Duodenal mucosa (tissue), 2 donors: ENCODE results near the gene RRM1.
A peak's percentile ranks its signal among the peaks of the same experiment; 100 is the strongest.
"Not testable (repeated sequence)": the region's sequence is repeated elsewhere in the genome, so short reads cannot be mapped to it uniquely, and the experiment has no call there.

Source experiments
- H3K27ac ChIP-seq: one replicate; pipeline ENCODE4 v1.7.0; 2013; ENCODE audit warnings: low read depth, low read length
- H3K27me3 ChIP-seq, 2 donors: one replicate each; pipeline ENCODE4 v1.7.0; 2013; ENCODE audit warnings: low read length in 2 of 2, control low read depth in 1 of 2; ENCODE audit not compliant: insufficient read depth in 2 of 2, control insufficient read depth in 1 of 2
- H3K36me3 ChIP-seq, 2 donors: one replicate each; pipeline ENCODE4 v1.7.0; 2013; ENCODE audit warnings: low read length in 2 of 2, control low read depth in 1 of 2; ENCODE audit not compliant: insufficient read depth in 2 of 2, control insufficient read depth in 1 of 2
- H3K4me1 ChIP-seq, 2 donors: one replicate each; pipeline ENCODE4 v1.7.0; 2013; ENCODE audit warnings: low read length in 2 of 2, control low read depth in 1 of 2; ENCODE audit not compliant: insufficient read depth in 2 of 2, control insufficient read depth in 1 of 2
- H3K4me3 ChIP-seq, 2 donors: one replicate each; pipeline ENCODE4 v1.7.0; 2013; ENCODE audit warnings: low read length in 2 of 2, low read depth in 1 of 2
- H3K9ac ChIP-seq, 2 donors: one replicate each; pipeline ENCODE4 v1.7.0; 2013; ENCODE audit warnings: low read length in 2 of 2, low read depth in 1 of 2
- H3K9me3 ChIP-seq, 2 donors: one replicate each; pipeline ENCODE4 v1.7.0; 2013; ENCODE audit warnings: low read length in 2 of 2, control low read depth in 1 of 2; ENCODE audit not compliant: control insufficient read depth in 1 of 2

RRM1 gene

GRCh38 chr11:4094348-4095291 is at the start of gene RRM1:
TSS of gene RRM1 (plus strand) at chr11:4094799. CDS start at chr11:4095013, 214 bp downstream.
- H3K27ac ChIP-seq: peak within 1 kb of the TSS; percentile 88
- H3K9me3 ChIP-seq: no peaks in the 10 kb centered on the region
- H3K4me1 ChIP-seq: peaks cover 10 to 16% of the 10 kb centered on the region in 2 donors
- peak within 1 kb of the TSS; percentile 89 to 96 for H3K4me3 ChIP-seq
- no peaks in the 10 kb centered on the region for H3K27me3 ChIP-seq
- peak within 1 kb of the TSS; percentile 93 to 97 for H3K9ac ChIP-seq
- peaks cover 0 to 7% of the 10 kb centered on the region in 2 donors for H3K36me3 ChIP-seq

GRCh38 chr11:4044976-4045646 is 49.5 kb upstream of the RRM1 start:
- no peak overlapping the region for H3K9ac ChIP-seq
- H3K4me3 ChIP-seq: no peak overlapping the region
- peaks cover 0 to 3% of the 10 kb centered on the region in 2 donors for H3K4me1 ChIP-seq
- H3K27me3 ChIP-seq: no peaks in the 10 kb centered on the region
- H3K27ac ChIP-seq: no peak overlapping the region
- no peaks in the 10 kb centered on the region for H3K36me3 ChIP-seq
- H3K9me3 ChIP-seq: no peaks in the 10 kb centered on the region

- Histone ChIP-seq H3K36me3 (no peaks in the 10 kb centered on the region), H3K9me3 (no peaks in the 10 kb centered on the region), H3K9ac (no peak overlapping the region), H3K27me3 (no peaks in the 10 kb centered on the region), H3K4me1 (no peaks in the 10 kb centered on the region), H3K27ac (no peak overlapping the region), H3K4me3 (no peak overlapping the region)
Measured at GRCh38 chr11:4048340-4048739, 46.3 kb upstream of the RRM1 start.

GRCh38 chr11:4049006-4049405 is 45.6 kb upstream of the RRM1 start:
- no peak overlapping the region for H3K9ac ChIP-seq
- H3K4me1 ChIP-seq: no peaks in the 10 kb centered on the region
- H3K27ac ChIP-seq: no peak overlapping the region
- no peaks in the 10 kb centered on the region for H3K27me3 ChIP-seq
- H3K9me3 ChIP-seq: no peaks in the 10 kb centered on the region
- no peaks in the 10 kb centered on the region for H3K36me3 ChIP-seq
- no peak overlapping the region for H3K4me3 ChIP-seq

GRCh38 chr11:4050138-4050537 is 44.5 kb upstream of the RRM1 start:
- H3K4me3 ChIP-seq: no peak overlapping the region
- H3K27ac ChIP-seq: no peak overlapping the region
- no peak overlapping the region for H3K9ac ChIP-seq
- no peaks in the 10 kb centered on the region for H3K27me3 ChIP-seq
- H3K4me1 ChIP-seq: no peaks in the 10 kb centered on the region
- H3K36me3 ChIP-seq: no peaks in the 10 kb centered on the region
- no peaks in the 10 kb centered on the region for H3K9me3 ChIP-seq

GRCh38 chr11:4053200-4053599 is 41.4 kb upstream of the RRM1 start:
- not testable (repeated sequence) for H3K4me1 ChIP-seq, H3K36me3 ChIP-seq, H3K27ac ChIP-seq, H3K9ac ChIP-seq, H3K9me3 ChIP-seq, H3K4me3 ChIP-seq, H3K27me3 ChIP-seq

- Histone ChIP-seq H3K9me3 (no peaks in the 10 kb centered on the region), H3K36me3 (peaks cover 7 to 14% of the 10 kb centered on the region in 2 donors), H3K4me3 (no peak overlapping the region), H3K9ac (no peak overlapping the region), H3K27ac (no peak overlapping the region), H3K4me1 (no peaks in the 10 kb centered on the region), H3K27me3 (no peaks in the 10 kb centered on the region)
Measured at GRCh38 chr11:4054643-4055042, 40.0 kb upstream of the RRM1 start.

- peaks cover 7 to 29% of the 10 kb centered on the region in 2 donors for H3K36me3 ChIP-seq
- peaks cover 4 to 10% of the 10 kb centered on the region in 2 donors for H3K4me1 ChIP-seq
- H3K27me3 ChIP-seq: no peaks in the 10 kb centered on the region
- no peak overlapping the region for H3K9ac ChIP-seq
- H3K4me3 ChIP-seq: no peak overlapping the region
- no peak overlapping the region for H3K27ac ChIP-seq
- H3K9me3 ChIP-seq: no peaks in the 10 kb centered on the region
Measured at GRCh38 chr11:4059424-4059823, 35.2 kb upstream of the RRM1 start.

GRCh38 chr11:4060182-4060923 is 34.2 kb upstream of the RRM1 start:
- H3K4me1 ChIP-seq: peaks cover 4 to 10% of the 10 kb centered on the region in 2 donors
- H3K36me3 ChIP-seq: peaks cover 7 to 28% of the 10 kb centered on the region in 2 donors
- H3K9ac ChIP-seq: no peak overlapping the region
- H3K9me3 ChIP-seq: no peaks in the 10 kb centered on the region
- no peak overlapping the region for H3K4me3 ChIP-seq
- H3K27ac ChIP-seq: no peak overlapping the region
- no peaks in the 10 kb centered on the region for H3K27me3 ChIP-seq

- peaks cover 7 to 21% of the 10 kb centered on the region in 2 donors for H3K36me3 ChIP-seq
- no peak overlapping the region for H3K9ac ChIP-seq
- H3K27me3 ChIP-seq: no peaks in the 10 kb centered on the region
- no peak overlapping the region for H3K27ac ChIP-seq
- no peak overlapping the region for H3K4me3 ChIP-seq
- no peaks in the 10 kb centered on the region for H3K9me3 ChIP-seq
- peaks cover 4 to 10% of the 10 kb centered on the region in 2 donors for H3K4me1 ChIP-seq
Measured at GRCh38 chr11:4061700-4062099, 32.9 kb upstream of the RRM1 start.
